Measurements from ENCODE around the gene FIP1L1.
"Not testable (repeated sequence)": the region's sequence is repeated elsewhere in the genome, so short reads cannot be mapped to it uniquely, and the experiment has no call there.

FIP1L1 gene

GRCh38 chr4:53365486-53366300 is 11.7 kb upstream of the FIP1L1 start, which contains the start of gene SCFD2:
SCFD2 (minus strand) TSS chr4:53366061.
- Mint-ChIP-seq H3K36me3 (ENCODE audit: low read depth) (peaks cover 16% of the 10 kb centered on the region), H3K9me3 (no peaks in the 10 kb centered on the region), H3K27me3 (peaks cover 8% of the 10 kb centered on the region), H3K27ac (peak within 1 kb of the TSS; percentile 96), H3K4me3 (peak within 1 kb of the TSS; percentile 97), H3K4me1 (peaks cover 46% of the 10 kb centered on the region)
- peak; percentile 99 for ATAC-seq
- DNase-seq: peak; percentile 97

- peaks cover 11% of the 10 kb centered on the region for H3K27me3 Mint-ChIP-seq
- H3K27ac Mint-ChIP-seq: peak overlapping the region; percentile 96
- peaks cover 11% of the 10 kb centered on the region for H3K36me3 Mint-ChIP-seq (ENCODE audit: low read depth)
- H3K4me1 Mint-ChIP-seq: peaks cover 40% of the 10 kb centered on the region
- H3K9me3 Mint-ChIP-seq: no peaks in the 10 kb centered on the region
- DNase-seq (no peak), ATAC-seq (peak; percentile 11)
- H3K4me3 Mint-ChIP-seq: peak overlapping the region; percentile 97
Measured at GRCh38 chr4:53366301-53366716, 11.1 kb upstream of the FIP1L1 start.

- H3K4me3 Mint-ChIP-seq: no peak overlapping the region
- ATAC-seq (no peak), DNase-seq (no peak)
- H3K36me3 Mint-ChIP-seq (ENCODE audit: low read depth): peaks cover 5% of the 10 kb centered on the region
- peaks cover 15% of the 10 kb centered on the region for H3K27me3 Mint-ChIP-seq
- no peaks in the 10 kb centered on the region for H3K9me3 Mint-ChIP-seq
- peaks cover 26% of the 10 kb centered on the region for H3K4me1 Mint-ChIP-seq
- no peak overlapping the region for H3K27ac Mint-ChIP-seq
Measured at GRCh38 chr4:53367721-53368120, 9.7 kb upstream of the FIP1L1 start.

GRCh38 chr4:53371049-53371448 is 6.4 kb upstream of the FIP1L1 start:
- Mint-ChIP-seq H3K36me3 (ENCODE audit: low read depth) (no peaks in the 10 kb centered on the region), H3K4me1 (peaks cover 10% of the 10 kb centered on the region), H3K27me3 (peaks cover 15% of the 10 kb centered on the region), H3K9me3 (no peaks in the 10 kb centered on the region), H3K4me3 (no peak overlapping the region), H3K27ac (no peak overlapping the region)
- ATAC-seq (no peak), DNase-seq (no peak)

- peaks cover 15% of the 10 kb centered on the region for H3K27me3 Mint-ChIP-seq
- H3K4me1 Mint-ChIP-seq: peaks cover 5% of the 10 kb centered on the region
- no peak overlapping the region for H3K27ac Mint-ChIP-seq
- no peak for DNase-seq
- no peak overlapping the region for H3K4me3 Mint-ChIP-seq
- no peaks in the 10 kb centered on the region for H3K9me3 Mint-ChIP-seq
- H3K36me3 Mint-ChIP-seq (ENCODE audit: low read depth): no peaks in the 10 kb centered on the region
- ATAC-seq: no peak
Measured at GRCh38 chr4:53371843-53372521, 5.5 kb upstream of the FIP1L1 start.

GRCh38 chr4:53374777-53375258 is 2.6 kb upstream of the FIP1L1 start:
- DNase-seq (no peak), ATAC-seq (no peak)
- no peak overlapping the region for H3K4me3 Mint-ChIP-seq
- peaks cover 16% of the 10 kb centered on the region for H3K27me3 Mint-ChIP-seq
- H3K4me1 Mint-ChIP-seq: peaks cover 25% of the 10 kb centered on the region
- no peaks in the 10 kb centered on the region for H3K9me3 Mint-ChIP-seq
- peaks cover 5% of the 10 kb centered on the region for H3K36me3 Mint-ChIP-seq (ENCODE audit: low read depth)
- no peak overlapping the region for H3K27ac Mint-ChIP-seq

- DNase-seq: no peak
- Mint-ChIP-seq H3K4me1 (peaks cover 37% of the 10 kb centered on the region), H3K27me3 (peaks cover 10% of the 10 kb centered on the region), H3K36me3 (ENCODE audit: low read depth) (peaks cover 9% of the 10 kb centered on the region), H3K27ac (peak overlapping the region; percentile 91), H3K4me3 (peak overlapping the region; percentile 93), H3K9me3 (no peaks in the 10 kb centered on the region)
- no peak for ATAC-seq
Measured at GRCh38 chr4:53376900-53377299, 541 bp upstream of the FIP1L1 start.

- peaks cover 6% of the 10 kb centered on the region for H3K27me3 Mint-ChIP-seq
- H3K4me3 Mint-ChIP-seq: peak overlapping the region; percentile 93
- H3K36me3 Mint-ChIP-seq (ENCODE audit: low read depth): peaks cover 18% of the 10 kb centered on the region
- peaks cover 37% of the 10 kb centered on the region for H3K4me1 Mint-ChIP-seq
- H3K9me3 Mint-ChIP-seq: no peaks in the 10 kb centered on the region
- no peak for ATAC-seq
- no peak for DNase-seq
- H3K27ac Mint-ChIP-seq: peak overlapping the region; percentile 91
Measured at GRCh38 chr4:53378171-53378482, 686 bp downstream of the FIP1L1 start.

GRCh38 chr4:53380221-53380620 is 2.8 kb downstream of the FIP1L1 start:
- no peaks in the 10 kb centered on the region for H3K9me3 Mint-ChIP-seq
- ATAC-seq (no peak), DNase-seq (no peak)
- H3K27me3 Mint-ChIP-seq: peaks cover 4% of the 10 kb centered on the region
- peaks cover 37% of the 10 kb centered on the region for H3K4me1 Mint-ChIP-seq
- no peak overlapping the region for H3K4me3 Mint-ChIP-seq
- no peak overlapping the region for H3K27ac Mint-ChIP-seq
- H3K36me3 Mint-ChIP-seq (ENCODE audit: low read depth): peaks cover 26% of the 10 kb centered on the region

GRCh38 chr4:53409479-53409878 is 32.0 kb downstream of the FIP1L1 start:
- not testable (repeated sequence) for H3K27ac Mint-ChIP-seq, ATAC-seq, H3K4me3 Mint-ChIP-seq, DNase-seq, H3K27me3 Mint-ChIP-seq, H3K9me3 Mint-ChIP-seq
- H3K4me1 Mint-ChIP-seq: peaks cover 37% of the 10 kb centered on the region
- peaks cover 47% of the 10 kb centered on the region for H3K36me3 Mint-ChIP-seq (ENCODE audit: low read depth)

GRCh38 chr4:53419208-53419607 is 41.8 kb downstream of the FIP1L1 start:
- H3K27ac Mint-ChIP-seq: no peak overlapping the region
- H3K36me3 Mint-ChIP-seq (ENCODE audit: low read depth): peaks cover 33% of the 10 kb centered on the region
- DNase-seq (no peak), ATAC-seq (no peak)
- no peaks in the 10 kb centered on the region for H3K9me3 Mint-ChIP-seq
- no peak overlapping the region for H3K4me3 Mint-ChIP-seq
- H3K4me1 Mint-ChIP-seq: peaks cover 11% of the 10 kb centered on the region
- H3K27me3 Mint-ChIP-seq: no peaks in the 10 kb centered on the region

- no peaks in the 10 kb centered on the region for H3K4me1 Mint-ChIP-seq
- no peak overlapping the region for H3K4me3 Mint-ChIP-seq
- DNase-seq (no peak), ATAC-seq (no peak)
- no peaks in the 10 kb centered on the region for H3K9me3 Mint-ChIP-seq
- no peak overlapping the region for H3K27ac Mint-ChIP-seq
- peaks cover 26% of the 10 kb centered on the region for H3K36me3 Mint-ChIP-seq (ENCODE audit: low read depth)
- no peaks in the 10 kb centered on the region for H3K27me3 Mint-ChIP-seq
Measured at GRCh38 chr4:53421791-53422190, 44.4 kb downstream of the FIP1L1 start.

- H3K27ac Mint-ChIP-seq: no peak overlapping the region
Measured at GRCh38 chr4:53422367-53422766, 44.9 kb downstream of the FIP1L1 start.

GRCh38 chr4:53424280-53424679 is 46.8 kb downstream of the FIP1L1 start:
- H3K9me3 Mint-ChIP-seq: no peaks in the 10 kb centered on the region
- no peak overlapping the region for H3K27ac Mint-ChIP-seq
- no peaks in the 10 kb centered on the region for H3K4me1 Mint-ChIP-seq
- no peak for DNase-seq
- H3K4me3 Mint-ChIP-seq: no peak overlapping the region
- peaks cover 27% of the 10 kb centered on the region for H3K36me3 Mint-ChIP-seq (ENCODE audit: low read depth)
- H3K27me3 Mint-ChIP-seq: no peaks in the 10 kb centered on the region
- no peak for ATAC-seq

More at GRCh38 chr4:53422367-53422766, 44.9 kb downstream of the FIP1L1 start:
- Mint-ChIP-seq H3K36me3 (ENCODE audit: low read depth) (peaks cover 25% of the 10 kb centered on the region), H3K9me3 (no peaks in the 10 kb centered on the region), H3K4me3 (no peak overlapping the region), H3K27me3 (no peaks in the 10 kb centered on the region), H3K4me1 (no peaks in the 10 kb centered on the region)
- DNase-seq (no peak), ATAC-seq (no peak)

GRCh38 chr4:53427366-53427765 is 49.9 kb downstream of the FIP1L1 start:
- no peaks in the 10 kb centered on the region for H3K9me3 Mint-ChIP-seq
- no peak for ATAC-seq
- H3K27me3 Mint-ChIP-seq: no peaks in the 10 kb centered on the region
- H3K27ac Mint-ChIP-seq: no peak overlapping the region
- no peak for DNase-seq
- H3K4me1 Mint-ChIP-seq: peaks cover 15% of the 10 kb centered on the region
- H3K4me3 Mint-ChIP-seq: no peak overlapping the region
- peaks cover 36% of the 10 kb centered on the region for H3K36me3 Mint-ChIP-seq (ENCODE audit: low read depth)

All from activated naive CD8-positive, alpha-beta T cell treated with anti-CD3 and anti-CD28 coated beads, Interleukin-2, amount 50 U/mL, for 24 hours (primary cell).